ENCODE results near the gene NEUROD4.

The NEUROD4 gene

DNA sequence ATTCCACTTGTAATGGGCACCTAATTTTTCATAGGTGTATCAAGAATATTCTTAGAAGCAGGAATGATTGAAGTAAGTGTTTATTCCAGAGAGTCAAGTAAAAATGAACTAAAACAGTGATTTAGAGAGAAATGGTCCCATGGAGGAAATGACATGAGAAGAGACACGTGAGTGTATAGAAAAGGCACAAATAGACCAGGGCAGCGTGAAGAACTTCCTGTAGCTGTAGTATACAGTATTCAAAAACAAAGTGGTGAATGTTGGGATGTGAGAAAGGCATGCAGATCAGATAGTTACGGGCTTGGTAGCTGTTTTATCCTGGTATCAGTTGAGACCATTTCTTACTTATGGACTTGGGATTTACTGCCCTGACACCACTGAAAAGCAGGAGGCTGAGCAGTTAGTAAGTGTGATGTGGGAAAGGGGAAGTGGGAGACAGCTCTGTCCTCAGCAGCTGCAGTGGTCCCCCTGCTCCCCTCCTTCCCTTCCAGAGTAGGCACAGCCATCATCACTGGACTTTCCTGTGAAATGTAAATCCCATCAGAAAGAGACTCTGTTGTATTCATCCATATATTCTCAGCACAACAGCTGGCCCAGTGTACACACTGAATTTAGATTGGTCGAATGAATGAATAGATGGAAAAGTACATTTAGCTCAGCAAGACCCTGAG is 18.4 kb upstream of the NEUROD4 start:
- Histone ChIP-seq H3K36me3 (ENCODE audit: insufficient read depth, low read length) (no peaks in the 10 kb centered on the region), H3K27me3 (ENCODE audit: control insufficient read depth in 1 of 2, insufficient read depth in 2 of 2, low read length in 2 of 2) (no peaks in the 10 kb centered on the region), H3K4me3 (ENCODE audit: low read depth in 1 of 2, low read length in 2 of 2) (no peak overlapping the region), H3K27ac (ENCODE audit: low read depth, low read length) (no peak overlapping the region), H3K4me1 (ENCODE audit: insufficient read depth, low read length) (no peaks in the 10 kb centered on the region), H3K9ac (ENCODE audit: low read length) (no peak overlapping the region), H3K9me3 (ENCODE audit: low read length) (no peaks in the 10 kb centered on the region)

DNA sequence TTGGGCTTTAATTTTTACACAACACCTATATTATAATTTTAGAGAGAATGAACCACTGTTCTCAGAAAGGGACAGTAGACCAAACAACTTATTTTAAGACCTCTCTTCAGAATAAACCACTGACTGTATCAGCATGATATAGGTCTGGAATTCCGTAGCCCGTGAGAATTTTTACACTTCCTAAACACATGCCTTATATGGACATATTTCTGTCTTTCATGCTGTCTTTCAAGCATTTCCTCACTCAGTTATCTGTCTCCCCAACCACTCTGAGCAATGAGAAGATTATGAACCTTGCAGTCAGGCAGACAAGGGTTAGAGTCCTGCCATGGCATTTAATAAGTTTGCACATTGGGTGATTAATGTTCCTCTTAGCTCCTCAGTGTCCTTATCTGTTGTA is 17.4 kb upstream of the NEUROD4 start:
- no peak overlapping the region for H3K9ac ChIP-seq (ENCODE audit: low read length)
- H3K27ac ChIP-seq (ENCODE audit: low read depth, low read length), result no peak overlapping the region
- H3K9me3 ChIP-seq (ENCODE audit: low read length), result no peaks in the 10 kb centered on the region
- H3K4me1 ChIP-seq (ENCODE audit: insufficient read depth, low read length), result no peaks in the 10 kb centered on the region
- H3K27me3 ChIP-seq (ENCODE audit: control insufficient read depth in 1 of 2, insufficient read depth in 2 of 2, low read length in 2 of 2), result no peaks in the 10 kb centered on the region
- H3K4me3 ChIP-seq (ENCODE audit: low read depth in 1 of 2, low read length in 2 of 2), result no peak overlapping the region
- H3K36me3 ChIP-seq (ENCODE audit: insufficient read depth, low read length), result no peaks in the 10 kb centered on the region

DNA sequence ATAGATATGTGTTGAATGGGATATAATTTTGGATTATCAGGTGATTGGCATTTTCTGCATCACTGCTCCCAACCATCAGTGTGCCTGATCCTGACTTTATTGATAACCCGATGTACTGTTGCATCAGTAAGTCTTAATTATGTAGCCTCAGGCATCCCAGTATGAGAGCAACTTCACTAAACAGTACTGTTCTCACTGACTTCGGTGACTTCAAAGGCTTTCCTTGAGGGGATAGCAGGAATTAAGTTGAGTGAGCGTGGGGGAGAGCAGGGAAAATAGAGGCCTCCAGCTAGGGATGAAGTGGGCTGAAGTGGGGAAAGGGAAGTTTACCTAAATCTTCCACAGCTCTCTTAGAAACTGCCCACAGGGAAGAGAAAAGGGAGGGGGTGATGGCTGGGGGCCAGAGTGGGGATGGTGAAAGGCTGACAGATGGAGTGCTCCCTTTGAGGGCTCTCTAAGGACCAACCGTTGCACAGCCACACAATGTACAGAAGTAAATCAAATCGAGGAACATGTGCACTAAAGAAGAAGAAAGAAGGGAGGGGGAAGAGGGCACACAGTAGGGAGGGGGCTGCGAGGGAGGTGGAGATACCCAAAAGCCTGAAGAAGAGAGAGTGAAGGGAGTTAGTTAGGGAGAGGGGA is 10.7 kb upstream of the NEUROD4 start:
- Histone ChIP-seq H3K36me3 (ENCODE audit: insufficient read depth, low read length) (no peaks in the 10 kb centered on the region), H3K4me1 (ENCODE audit: insufficient read depth, low read length) (no peaks in the 10 kb centered on the region), H3K27me3 (ENCODE audit: control insufficient read depth in 1 of 2, insufficient read depth in 2 of 2, low read length in 2 of 2) (no peaks in the 10 kb centered on the region), H3K4me3 (ENCODE audit: low read depth in 1 of 2, low read length in 2 of 2) (no peak overlapping the region), H3K9ac (ENCODE audit: low read length) (no peak overlapping the region), H3K9me3 (ENCODE audit: low read length) (no peaks in the 10 kb centered on the region), H3K27ac (ENCODE audit: low read depth, low read length) (no peak overlapping the region)

DNA sequence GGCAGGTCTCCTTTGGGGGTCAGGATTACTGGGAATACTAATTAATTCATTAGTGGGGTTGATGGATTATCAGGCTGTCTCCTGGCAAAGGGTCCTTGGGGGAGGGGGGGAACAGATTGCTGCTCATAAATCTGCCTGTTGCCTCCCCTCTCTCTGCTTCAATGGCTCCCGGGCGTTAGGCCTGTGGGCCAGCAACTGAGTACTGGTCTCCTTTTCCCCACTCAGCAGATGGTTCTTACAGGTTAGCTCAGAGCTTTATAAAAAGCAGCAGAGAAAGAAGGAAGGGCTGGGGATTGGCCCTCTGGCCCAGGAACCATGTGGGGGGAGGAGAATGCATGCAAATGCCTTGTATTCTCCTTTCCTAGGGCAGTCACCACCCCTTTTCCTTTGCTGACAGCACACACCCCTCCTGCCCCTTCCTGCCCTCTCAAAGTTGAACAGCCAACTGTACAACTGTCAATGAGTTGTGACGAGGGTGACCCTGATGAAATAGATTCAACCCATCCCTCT is 2.3 kb upstream of the NEUROD4 start:
- Histone ChIP-seq H3K9me3 (ENCODE audit: low read length) (no peaks in the 10 kb centered on the region), H3K27me3 (ENCODE audit: control insufficient read depth in 1 of 2, insufficient read depth in 2 of 2, low read length in 2 of 2) (no peaks in the 10 kb centered on the region), H3K27ac (ENCODE audit: low read depth, low read length) (no peak overlapping the region), H3K9ac (ENCODE audit: low read length) (no peak overlapping the region), H3K4me1 (ENCODE audit: insufficient read depth, low read length) (no peaks in the 10 kb centered on the region), H3K4me3 (ENCODE audit: low read depth in 1 of 2, low read length in 2 of 2) (no peak overlapping the region), H3K36me3 (ENCODE audit: insufficient read depth, low read length) (no peaks in the 10 kb centered on the region)

DNA sequence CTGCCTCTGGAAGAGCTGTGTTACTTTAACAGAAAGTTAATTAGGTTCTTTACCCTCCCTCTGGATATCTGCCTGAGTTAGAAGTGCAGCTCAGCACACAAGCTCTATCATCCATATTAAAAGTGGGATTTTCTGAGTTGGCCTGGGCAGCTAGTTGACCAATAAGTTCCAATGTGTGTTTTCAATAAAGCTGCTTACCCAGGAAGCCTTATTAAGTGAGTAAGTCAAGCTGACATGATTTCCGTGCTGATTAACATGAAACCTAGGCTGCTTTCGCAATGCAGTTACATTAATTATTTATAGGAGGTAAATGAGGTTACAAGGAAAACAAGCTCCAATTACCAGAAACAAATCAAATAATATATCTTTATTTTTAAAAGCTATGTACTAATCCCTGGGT is 4.8 kb downstream of the NEUROD4 start:
- no peak overlapping the region for H3K27ac ChIP-seq (ENCODE audit: low read depth, low read length)
- no peaks in the 10 kb centered on the region for H3K36me3 ChIP-seq (ENCODE audit: insufficient read depth, low read length)
- H3K9ac ChIP-seq (ENCODE audit: low read length), result no peak overlapping the region
- no peaks in the 10 kb centered on the region for H3K27me3 ChIP-seq (ENCODE audit: control insufficient read depth in 1 of 2, insufficient read depth in 2 of 2, low read length in 2 of 2)
- H3K9me3 ChIP-seq (ENCODE audit: low read length), result no peaks in the 10 kb centered on the region
- H3K4me1 ChIP-seq (ENCODE audit: insufficient read depth, low read length), result no peaks in the 10 kb centered on the region
- no peak overlapping the region for H3K4me3 ChIP-seq (ENCODE audit: low read depth in 1 of 2, low read length in 2 of 2)

DNA sequence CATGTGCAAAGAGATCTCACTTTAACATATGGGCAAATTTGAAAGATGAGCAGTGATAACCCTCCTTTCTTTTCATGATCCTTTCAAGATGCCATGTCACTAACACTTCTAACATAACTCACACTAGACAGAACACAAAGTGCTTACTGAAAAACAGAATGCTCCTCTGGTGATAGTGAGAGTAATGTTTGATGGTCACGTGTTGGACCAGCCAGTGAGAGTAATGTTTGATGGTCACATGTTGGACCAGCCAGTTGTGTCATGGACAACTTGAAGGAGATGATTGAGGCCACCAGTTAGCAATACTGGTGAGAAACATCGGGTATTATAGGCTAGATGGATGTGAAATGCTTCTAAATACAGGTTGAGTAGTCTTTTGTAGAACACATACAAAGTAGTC is 5.7 kb downstream of the NEUROD4 start:
- Histone ChIP-seq H3K4me1 (ENCODE audit: insufficient read depth, low read length) (no peaks in the 10 kb centered on the region), H3K36me3 (ENCODE audit: insufficient read depth, low read length) (no peaks in the 10 kb centered on the region), H3K27ac (ENCODE audit: low read depth, low read length) (no peak overlapping the region), H3K27me3 (ENCODE audit: control insufficient read depth in 1 of 2, insufficient read depth in 2 of 2, low read length in 2 of 2) (no peaks in the 10 kb centered on the region), H3K9me3 (ENCODE audit: low read length) (no peaks in the 10 kb centered on the region), H3K9ac (ENCODE audit: low read length) (no peak overlapping the region), H3K4me3 (ENCODE audit: low read depth in 1 of 2, low read length in 2 of 2) (no peak overlapping the region)

DNA sequence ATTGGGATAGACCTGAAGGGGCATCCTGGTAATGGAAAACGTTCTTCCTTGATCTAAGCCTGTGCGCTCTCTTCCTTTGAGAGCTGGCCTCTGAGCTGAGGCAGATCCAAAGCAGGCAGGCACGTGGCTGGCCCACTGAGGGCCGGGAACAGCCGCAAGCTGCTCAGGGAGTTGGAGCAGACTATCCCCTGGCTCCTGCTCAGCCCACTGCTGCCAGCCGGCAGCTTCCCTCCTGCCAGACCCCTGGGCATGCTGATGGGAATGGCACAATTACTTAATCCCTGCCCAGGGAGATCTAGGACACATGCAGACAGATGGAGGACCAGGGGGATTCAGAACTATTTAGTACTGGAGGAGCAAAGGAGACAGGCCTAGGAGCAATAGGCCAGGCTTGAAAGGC is 14.4 kb downstream of the NEUROD4 start:
- Histone ChIP-seq H3K9ac (ENCODE audit: low read length) (no peak overlapping the region), H3K36me3 (ENCODE audit: insufficient read depth, low read length) (no peaks in the 10 kb centered on the region), H3K4me3 (ENCODE audit: low read depth in 1 of 2, low read length in 2 of 2) (no peak overlapping the region), H3K4me1 (ENCODE audit: insufficient read depth, low read length) (no peaks in the 10 kb centered on the region), H3K27me3 (ENCODE audit: control insufficient read depth in 1 of 2, insufficient read depth in 2 of 2, low read length in 2 of 2) (no peaks in the 10 kb centered on the region), H3K9me3 (ENCODE audit: low read length) (no peaks in the 10 kb centered on the region), H3K27ac (ENCODE audit: low read depth, low read length) (no peak overlapping the region)

DNA sequence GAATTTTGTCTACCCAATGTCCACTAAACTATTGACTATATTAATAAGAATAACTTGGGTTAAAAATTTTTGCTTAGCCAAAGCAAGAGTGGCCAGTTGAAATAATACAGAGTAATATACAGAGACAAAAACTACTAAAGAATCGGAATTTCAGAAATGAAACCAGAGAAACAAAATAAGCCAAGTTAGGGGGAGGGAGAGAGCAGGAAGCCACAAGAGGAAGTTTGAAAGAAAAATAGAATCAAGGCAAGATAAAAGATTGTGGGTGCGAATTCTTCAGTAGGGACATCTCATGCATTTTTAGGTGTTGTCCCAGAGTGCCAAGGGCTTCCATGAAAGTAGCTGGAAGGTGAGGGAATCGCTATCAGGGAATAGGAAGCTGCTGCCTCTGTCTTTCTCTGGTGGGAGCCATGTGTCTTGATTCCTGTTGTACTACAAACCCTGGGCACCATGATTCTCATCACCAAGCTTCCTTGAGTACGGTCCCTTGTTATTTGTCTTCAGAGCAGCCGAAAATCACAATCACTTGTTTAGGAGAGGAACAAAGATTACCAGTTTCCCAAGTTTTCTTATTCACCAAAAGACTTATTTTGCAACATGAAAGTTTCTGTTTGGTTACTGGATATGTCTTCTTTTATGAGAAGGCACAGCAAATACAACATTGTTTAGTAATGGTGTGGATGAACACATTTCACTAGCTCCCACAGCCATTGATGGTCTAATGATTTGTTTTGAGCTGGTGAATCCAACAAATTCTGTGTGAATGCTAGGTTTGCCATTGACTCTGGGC is 16.7 kb downstream of the NEUROD4 start:
- H3K9ac ChIP-seq (ENCODE audit: low read length), result no peak overlapping the region
- H3K4me3 ChIP-seq (ENCODE audit: low read depth in 1 of 2, low read length in 2 of 2), result no peak overlapping the region
- no peaks in the 10 kb centered on the region for H3K27me3 ChIP-seq (ENCODE audit: control insufficient read depth in 1 of 2, insufficient read depth in 2 of 2, low read length in 2 of 2)
- H3K36me3 ChIP-seq (ENCODE audit: insufficient read depth, low read length), result no peaks in the 10 kb centered on the region
- no peak overlapping the region for H3K27ac ChIP-seq (ENCODE audit: low read depth, low read length)
- no peaks in the 10 kb centered on the region for H3K9me3 ChIP-seq (ENCODE audit: low read length)
- H3K4me1 ChIP-seq (ENCODE audit: insufficient read depth, low read length), result no peaks in the 10 kb centered on the region

DNA sequence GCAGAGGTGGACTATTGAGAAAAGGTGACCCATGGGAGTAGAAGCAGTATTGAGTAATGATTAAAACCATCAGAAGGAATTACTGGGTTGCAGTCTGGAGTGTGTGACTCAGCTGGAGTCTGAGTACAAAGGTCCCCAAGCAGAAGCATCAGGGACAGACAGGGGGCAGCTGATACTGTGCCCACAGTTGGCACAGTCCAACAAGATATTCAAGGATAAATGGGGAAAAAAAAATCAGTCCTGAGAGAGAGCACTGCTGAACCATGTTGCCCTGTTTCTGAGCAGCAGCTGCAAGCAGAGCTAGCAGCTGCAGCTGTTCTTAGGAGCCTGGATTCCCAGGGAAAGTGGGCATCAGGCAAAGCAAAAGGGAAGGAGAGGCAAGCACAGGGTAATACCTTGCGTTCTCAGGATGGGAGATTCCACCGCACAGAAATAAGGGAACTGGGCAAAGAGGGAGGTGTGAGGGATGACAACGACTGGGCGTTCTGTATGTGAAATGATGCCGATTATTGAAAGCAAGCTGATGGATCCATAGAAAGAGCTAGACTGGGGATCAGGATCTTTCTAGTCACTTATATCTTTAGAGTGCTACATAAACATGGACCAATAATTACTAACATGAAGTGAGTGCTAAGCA is 17.7 kb downstream of the NEUROD4 start:
- no peaks in the 10 kb centered on the region for H3K27me3 ChIP-seq (ENCODE audit: control insufficient read depth in 1 of 2, insufficient read depth in 2 of 2, low read length in 2 of 2)
- no peaks in the 10 kb centered on the region for H3K4me1 ChIP-seq (ENCODE audit: insufficient read depth, low read length)
- H3K9ac ChIP-seq (ENCODE audit: low read length), result no peak overlapping the region
- no peaks in the 10 kb centered on the region for H3K36me3 ChIP-seq (ENCODE audit: insufficient read depth, low read length)
- H3K9me3 ChIP-seq (ENCODE audit: low read length), result no peaks in the 10 kb centered on the region
- no peak overlapping the region for H3K4me3 ChIP-seq (ENCODE audit: low read depth in 1 of 2, low read length in 2 of 2)
- H3K27ac ChIP-seq (ENCODE audit: low read depth, low read length), result no peak overlapping the region

DNA sequence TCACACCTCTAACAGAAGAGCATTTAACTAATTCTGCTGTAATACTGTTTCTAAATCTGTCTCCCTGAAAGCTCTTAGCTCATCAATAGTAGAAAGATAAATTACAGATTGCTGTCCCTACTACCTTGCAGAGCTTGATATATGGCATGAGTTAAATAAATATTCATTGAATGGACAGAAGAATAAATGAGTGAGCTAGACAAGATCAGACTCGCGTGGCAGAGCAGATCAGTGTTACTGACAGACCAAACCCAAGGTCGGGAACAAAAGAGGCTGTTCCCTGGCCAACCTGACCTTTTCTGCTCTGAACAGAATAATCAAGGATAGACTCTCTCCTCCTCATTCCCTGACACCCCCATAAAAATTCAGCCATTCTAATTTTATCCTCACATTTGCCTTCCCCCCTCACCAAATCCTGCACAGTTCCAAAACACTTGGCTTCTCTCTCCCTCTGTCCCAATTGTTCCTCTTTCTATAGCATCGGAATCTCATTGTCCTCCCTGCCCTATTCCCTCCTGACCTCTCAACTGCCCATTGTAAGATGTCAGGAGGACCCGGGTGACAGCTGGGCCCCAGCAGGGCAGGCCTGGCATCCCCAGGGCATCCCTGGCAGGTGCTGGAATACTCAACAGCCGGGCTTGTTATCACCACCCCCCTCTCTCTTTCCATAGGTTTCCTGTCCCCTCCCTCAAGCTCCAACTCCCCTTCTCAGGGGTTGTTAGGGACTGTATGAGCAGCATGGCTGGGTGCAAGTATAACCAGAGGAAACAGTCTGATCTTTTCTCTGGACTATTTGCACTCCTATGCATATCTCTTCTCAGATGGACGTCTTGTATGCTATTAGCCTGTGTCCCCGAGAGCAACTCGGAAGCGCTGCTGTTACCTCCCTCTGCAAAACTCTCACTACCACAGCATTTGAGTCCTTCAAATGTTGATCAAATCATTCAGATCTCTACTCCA is 19.9 kb downstream of the NEUROD4 start:
- Histone ChIP-seq H3K9me3 (ENCODE audit: low read length) (no peaks in the 10 kb centered on the region), H3K9ac (ENCODE audit: low read length) (no peak overlapping the region), H3K27ac (ENCODE audit: low read depth, low read length) (no peak overlapping the region), H3K27me3 (ENCODE audit: control insufficient read depth in 1 of 2, insufficient read depth in 2 of 2, low read length in 2 of 2) (no peaks in the 10 kb centered on the region), H3K36me3 (ENCODE audit: insufficient read depth, low read length) (no peaks in the 10 kb centered on the region), H3K4me1 (ENCODE audit: insufficient read depth, low read length) (no peaks in the 10 kb centered on the region), H3K4me3 (ENCODE audit: low read depth in 1 of 2, low read length in 2 of 2) (no peak overlapping the region)

Measured in muscle layer of colon (tissue), 2 donors.